ENCODE results near the gene GPR52.

GRCh38 chr1:174406421-174406820, 41.3 kb upstream of the GPR52 start:
- TF ChIP-seq ARNTL (CRISPR knock-in tag; IDR thresholded peaks at IDR 0.05; ENCODE audit: borderline replicate concordance, low read depth), result no peak
- no peak for TF ChIP-seq CSRNP3 (CRISPR knock-in tag; IDR thresholded peaks at IDR 0.05)
- TF ChIP-seq POU6F1 (CRISPR knock-in tag; IDR thresholded peaks at IDR 0.05; ENCODE audit: borderline replicate concordance, low read depth), result no peak
- TF ChIP-seq PATZ1 (CRISPR knock-in tag; IDR thresholded peaks at IDR 0.05; ENCODE audit: borderline replicate concordance), result no peak
- no peak for TF ChIP-seq PPARA (CRISPR knock-in tag; IDR thresholded peaks at IDR 0.05; ENCODE audit: borderline replicate concordance)
- no peak for TF ChIP-seq ZNF8 (CRISPR knock-in tag; IDR thresholded peaks at IDR 0.05)
